Progenitor cell of endocrine pancreas (in vitro differentiated cells): ENCODE measurements around the gene CAPG. TPM values are rescaled to one million over a fixed set of nuclear protein-coding genes. Genes with fewer than 3 reads are reported as not detected.
"Not testable (repeated sequence)": the region's sequence is repeated elsewhere in the genome, so short reads cannot be mapped to it uniquely, and the experiment has no call there.

Experiments
- DNase-seq: peaks from one replicate; pipeline ENCODE4 v3.0.0; 2021; ENCODE audit warnings: low spot score; ENCODE audit not compliant: unreplicated experiment
- H3K27ac Mint-ChIP-seq: 2 replicates; pipeline ENCODE4 v1.8.0; 2021; ENCODE audit warnings: mild to moderate bottlenecking, moderate library complexity, mixed read lengths
- H3K27me3 Mint-ChIP-seq: 2 replicates; pipeline ENCODE4 v1.8.0; 2021; ENCODE audit warnings: mixed read lengths
- H3K36me3 Mint-ChIP-seq: 2 replicates; pipeline ENCODE4 v1.8.0; 2022; ENCODE audit warnings: mixed read lengths; ENCODE audit not compliant: insufficient read depth
- H3K4me1 Mint-ChIP-seq: 2 replicates; pipeline ENCODE4 v1.8.0; 2021; ENCODE audit warnings: low read depth, mixed read lengths
- H3K4me3 Mint-ChIP-seq: 2 replicates; pipeline ENCODE4 v1.8.0; 2021; ENCODE audit warnings: low read depth, mild to moderate bottlenecking, moderate library complexity, mixed read lengths
- H3K9me3 Mint-ChIP-seq: 2 replicates; pipeline ENCODE4 v1.8.0; 2021; ENCODE audit warnings: low read depth, mixed read lengths
- total RNA-seq: library from RNA; stranded (reverse); gene quantifications from 2 replicates; pipeline ENCODE4 v1.2.1, GENCODE V29; 2021
- TF ChIP-seq, protein P1 (sequence below): fragments of 200-600 bp; sonication (generic); IDR thresholded peaks from one replicate; pipeline ENCODE4 v1.5.0; 2021; ENCODE audit warnings: antibody characterized with exemption, mild to moderate bottlenecking; ENCODE audit not compliant: unreplicated experiment

CAPG gene
- total RNA-seq, 1 donor from 2014 or later, result 56.1 TPM

DNA sequence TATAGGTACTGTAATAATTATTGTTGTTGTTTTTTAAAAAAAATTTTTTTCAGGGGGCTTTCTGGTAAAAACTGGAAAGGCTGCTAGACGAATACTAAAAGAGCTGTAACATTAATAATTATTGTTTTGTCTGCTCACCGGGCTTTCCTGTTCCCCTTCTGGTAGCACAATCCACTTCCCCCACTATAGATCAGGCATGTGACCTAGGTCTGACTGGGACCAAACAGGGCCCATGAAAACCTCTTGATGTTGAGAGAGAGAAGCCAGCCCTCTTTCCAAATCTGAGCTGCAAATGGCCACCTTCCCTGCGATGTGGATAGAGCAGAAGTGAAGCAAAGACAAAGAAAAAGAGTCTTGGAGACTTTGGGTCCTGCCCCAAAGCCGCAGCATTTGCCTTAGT, 31.7 kb upstream of the CAPG start:
- Mint-ChIP-seq H3K27ac (no peak overlapping the region), H3K4me1 (peaks cover 12% of the 10 kb centered on the region), H3K36me3 (no peaks in the 10 kb centered on the region), H3K9me3 (no peaks in the 10 kb centered on the region), H3K27me3 (no peaks in the 10 kb centered on the region), H3K4me3 (no peak overlapping the region)
- no peak for DNase-seq
- TF ChIP-seq, protein P1, sequence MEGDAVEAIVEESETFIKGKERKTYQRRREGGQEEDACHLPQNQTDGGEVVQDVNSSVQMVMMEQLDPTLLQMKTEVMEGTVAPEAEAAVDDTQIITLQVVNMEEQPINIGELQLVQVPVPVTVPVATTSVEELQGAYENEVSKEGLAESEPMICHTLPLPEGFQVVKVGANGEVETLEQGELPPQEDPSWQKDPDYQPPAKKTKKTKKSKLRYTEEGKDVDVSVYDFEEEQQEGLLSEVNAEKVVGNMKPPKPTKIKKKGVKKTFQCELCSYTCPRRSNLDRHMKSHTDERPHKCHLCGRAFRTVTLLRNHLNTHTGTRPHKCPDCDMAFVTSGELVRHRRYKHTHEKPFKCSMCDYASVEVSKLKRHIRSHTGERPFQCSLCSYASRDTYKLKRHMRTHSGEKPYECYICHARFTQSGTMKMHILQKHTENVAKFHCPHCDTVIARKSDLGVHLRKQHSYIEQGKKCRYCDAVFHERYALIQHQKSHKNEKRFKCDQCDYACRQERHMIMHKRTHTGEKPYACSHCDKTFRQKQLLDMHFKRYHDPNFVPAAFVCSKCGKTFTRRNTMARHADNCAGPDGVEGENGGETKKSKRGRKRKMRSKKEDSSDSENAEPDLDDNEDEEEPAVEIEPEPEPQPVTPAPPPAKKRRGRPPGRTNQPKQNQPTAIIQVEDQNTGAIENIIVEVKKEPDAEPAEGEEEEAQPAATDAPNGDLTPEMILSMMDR, result no peak

DNA sequence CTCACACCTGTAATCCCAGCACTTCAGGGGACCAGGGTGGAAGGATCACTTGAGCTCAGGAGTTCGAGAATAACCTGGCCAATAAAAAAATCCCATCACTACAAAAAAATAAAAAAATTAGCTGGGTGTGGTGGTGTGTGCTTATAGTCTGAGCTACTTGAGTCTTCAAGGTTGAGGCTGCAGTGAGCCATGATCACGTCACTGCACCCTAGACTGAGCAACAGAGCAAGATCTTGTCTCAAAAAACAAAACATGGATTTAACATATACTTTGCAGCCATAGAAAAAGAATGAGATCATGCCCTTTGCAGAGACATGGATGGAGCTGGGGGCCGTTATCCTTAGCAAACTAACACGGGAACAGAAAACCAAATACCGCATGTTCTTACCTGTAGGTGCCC, 30.6 kb upstream of the CAPG start:
- Mint-ChIP-seq H3K4me1 (peaks cover 14% of the 10 kb centered on the region), H3K9me3 (no peaks in the 10 kb centered on the region), H3K4me3 (no peak overlapping the region), H3K27ac (no peak overlapping the region), H3K27me3 (no peaks in the 10 kb centered on the region), H3K36me3 (no peaks in the 10 kb centered on the region)
- TF ChIP-seq, protein P1, result no peak
- no peak for DNase-seq

DNA sequence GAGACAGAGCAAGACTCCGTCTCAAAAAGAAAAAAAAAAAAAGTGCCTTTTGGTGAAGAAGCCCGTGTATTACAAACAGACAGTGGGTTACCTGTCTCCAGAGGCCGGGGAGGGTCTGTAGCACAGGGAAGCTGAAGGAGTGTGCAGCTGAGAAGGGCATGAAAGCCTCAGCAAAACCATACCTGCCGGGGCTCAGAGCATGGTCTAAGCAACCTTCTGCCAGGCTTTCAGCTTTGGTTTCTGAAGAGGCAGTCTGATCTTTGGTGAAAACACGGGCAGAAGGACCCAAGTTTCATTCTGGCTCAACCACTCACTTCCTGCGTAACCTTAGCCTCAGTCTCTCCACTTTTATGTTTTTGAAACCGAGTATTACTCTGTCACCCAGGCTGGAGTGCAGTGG, 29.8 kb upstream of the CAPG start:
- Mint-ChIP-seq H3K4me1 (peaks cover 14% of the 10 kb centered on the region), H3K27me3 (no peaks in the 10 kb centered on the region), H3K36me3 (no peaks in the 10 kb centered on the region), H3K27ac (no peak overlapping the region), H3K9me3 (no peaks in the 10 kb centered on the region), H3K4me3 (no peak overlapping the region)
- TF ChIP-seq, protein P1, result no peak
- DNase-seq, result no peak

DNA sequence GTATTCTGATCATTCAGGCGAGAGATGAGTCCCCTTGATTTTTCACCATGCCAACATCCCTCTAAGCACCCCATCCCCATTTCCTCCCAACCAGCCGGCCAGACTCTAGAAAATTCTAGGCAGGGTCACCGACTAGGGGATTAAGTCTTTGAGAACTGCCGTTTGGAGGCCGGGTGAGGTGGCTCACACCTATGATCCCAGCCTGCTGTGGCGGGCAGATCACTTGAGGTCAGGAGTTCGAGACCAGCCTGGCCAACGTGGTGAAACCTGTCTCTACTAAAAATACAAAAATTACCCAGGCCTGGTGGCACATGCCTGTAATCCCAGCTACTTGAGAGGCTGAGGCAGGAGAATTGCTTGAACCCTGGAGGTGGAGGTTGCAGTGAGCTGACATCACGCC, 29.4 kb upstream of the CAPG start:
- not testable (repeated sequence) for H3K27me3 Mint-ChIP-seq, H3K4me3 Mint-ChIP-seq, H3K27ac Mint-ChIP-seq, H3K9me3 Mint-ChIP-seq, H3K36me3 Mint-ChIP-seq, DNase-seq
- peaks cover 14% of the 10 kb centered on the region for H3K4me1 Mint-ChIP-seq

DNA sequence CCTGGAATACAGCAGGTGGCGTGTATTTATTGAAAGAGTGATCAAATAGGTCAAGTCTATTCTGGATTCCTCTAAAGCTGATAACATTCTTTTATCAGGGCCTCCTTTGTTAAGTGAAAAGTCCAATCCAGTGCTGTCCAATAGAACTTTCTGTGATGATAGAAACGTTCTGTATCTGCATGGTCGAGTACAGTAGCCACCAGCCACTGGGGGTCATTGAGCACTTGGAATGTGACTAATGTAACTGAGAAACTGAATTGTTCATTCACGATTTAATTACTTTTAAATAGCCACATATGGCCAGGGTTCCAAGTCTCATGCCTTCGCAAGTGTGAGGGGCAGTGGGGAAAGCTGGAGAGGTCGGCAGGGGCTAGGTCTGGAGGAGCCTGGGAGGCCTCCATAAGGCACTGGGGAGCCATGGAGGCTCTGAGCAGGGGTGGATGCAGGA, 28.9 kb upstream of the CAPG start:
- no peak overlapping the region for H3K4me3 Mint-ChIP-seq
- H3K4me1 Mint-ChIP-seq, result peaks cover 14% of the 10 kb centered on the region
- no peaks in the 10 kb centered on the region for H3K27me3 Mint-ChIP-seq
- H3K9me3 Mint-ChIP-seq, result no peaks in the 10 kb centered on the region
- H3K27ac Mint-ChIP-seq, result peak overlapping the region; percentile 20
- DNase-seq, result no peak
- TF ChIP-seq, protein P1, result no peak
- H3K36me3 Mint-ChIP-seq, result no peaks in the 10 kb centered on the region

DNA sequence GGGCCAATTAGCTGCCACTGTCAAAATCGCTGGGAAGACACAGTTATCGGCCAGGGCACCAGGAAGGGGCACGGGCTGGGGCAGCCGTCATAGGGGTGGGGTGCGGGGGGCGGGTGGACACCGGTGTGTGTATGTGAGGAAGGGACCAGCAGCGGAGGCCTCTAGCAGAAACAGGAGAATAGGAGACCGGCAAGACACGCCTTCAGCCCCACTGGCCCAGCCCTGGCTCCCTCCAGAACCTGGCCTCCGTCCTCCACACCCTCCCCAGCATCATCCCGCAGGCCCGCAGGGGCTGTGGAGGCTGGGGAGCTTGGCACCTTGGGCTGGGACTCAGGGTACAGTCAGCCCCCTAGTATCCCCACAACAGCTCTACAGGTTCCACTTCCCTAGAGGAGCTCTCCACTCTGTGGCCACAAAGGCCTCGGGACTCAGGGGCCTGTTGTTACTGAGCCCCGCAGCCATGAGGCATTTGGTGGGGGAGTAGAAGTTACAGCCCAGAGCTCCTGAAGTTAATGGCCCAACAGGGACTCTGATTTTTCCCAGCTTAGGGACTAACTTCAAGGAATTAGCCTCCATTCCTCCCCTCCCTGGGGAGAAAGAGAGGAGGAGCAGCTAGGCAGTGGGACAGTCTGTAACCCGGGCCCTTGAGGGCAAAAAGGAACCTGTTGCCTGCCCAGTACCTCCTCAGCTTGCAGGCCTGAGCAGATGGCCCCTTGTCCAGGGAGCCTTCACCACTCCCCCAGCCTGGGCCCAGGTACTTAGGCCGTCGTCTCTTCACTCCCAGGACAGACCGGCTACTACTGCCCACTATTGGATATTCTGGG, 28.2 kb upstream of the CAPG start:
- Mint-ChIP-seq H3K4me1 (peaks cover 14% of the 10 kb centered on the region), H3K36me3 (no peaks in the 10 kb centered on the region), H3K4me3 (peak overlapping the region; percentile 66), H3K9me3 (no peaks in the 10 kb centered on the region), H3K27ac (peak overlapping the region; percentile 97), H3K27me3 (no peaks in the 10 kb centered on the region)
- TF ChIP-seq, protein P1, result no peak
- no peak for DNase-seq
